Activated naive CD4-positive, alpha-beta T cell treated with anti-CD3 and anti-CD28 coated beads, Interleukin-2, amount 50 U/mL, for 16 hours (primary cell): ENCODE measurements around the gene FGGY.
"Not testable (repeated sequence)": the region's sequence is repeated elsewhere in the genome, so short reads cannot be mapped to it uniquely, and the experiment has no call there.

ENCODE experiments used
- DNase-seq: peaks from one replicate; pipeline ENCODE4 v3.0.0-alpha.2; 2020

Gene FGGY

GRCh38 chr1:59601811-59602210 is 304.9 kb downstream of the FGGY start:
- DNase-seq: no peak

GRCh38 chr1:59604191-59604590 is 307.3 kb downstream of the FGGY start:
- DNase-seq: no peak

GRCh38 chr1:59605184-59605583 is 308.3 kb downstream of the FGGY start:
- no peak for DNase-seq

GRCh38 chr1:59605761-59606160 is 308.9 kb downstream of the FGGY start:
- DNase-seq: no peak

- DNase-seq: no peak
Measured at GRCh38 chr1:59609245-59609644, 312.4 kb downstream of the FGGY start.

GRCh38 chr1:59610499-59610898 is 313.6 kb downstream of the FGGY start:
- DNase-seq: not testable (repeated sequence)

- DNase-seq: no peak
Measured at GRCh38 chr1:59617434-59617833, 320.5 kb downstream of the FGGY start.

GRCh38 chr1:59619557-59619956 is 322.7 kb downstream of the FGGY start:
- no peak for DNase-seq

GRCh38 chr1:59625384-59625783 is 328.5 kb downstream of the FGGY start:
- DNase-seq: no peak

- no peak for DNase-seq
Measured at GRCh38 chr1:59631561-59632255, 334.8 kb downstream of the FGGY start.

GRCh38 chr1:59635097-59635496 is 338.2 kb downstream of the FGGY start:
- no peak for DNase-seq

- no peak for DNase-seq
Measured at GRCh38 chr1:59638231-59638711, 341.4 kb downstream of the FGGY start.

GRCh38 chr1:59639266-59639665 is 342.4 kb downstream of the FGGY start:
- DNase-seq: no peak

- DNase-seq: no peak
Measured at GRCh38 chr1:59640851-59641250, 344.0 kb downstream of the FGGY start.

- no peak for DNase-seq
Measured at GRCh38 chr1:59641836-59642235, 344.9 kb downstream of the FGGY start.

GRCh38 chr1:59643526-59643925 is 346.6 kb downstream of the FGGY start:
- DNase-seq: no peak

GRCh38 chr1:59645893-59646292 is 349.0 kb downstream of the FGGY start:
- no peak for DNase-seq

- DNase-seq: not testable (repeated sequence)
Measured at GRCh38 chr1:59653142-59653958, 356.5 kb downstream of the FGGY start.

- no peak for DNase-seq
Measured at GRCh38 chr1:59653968-59654367, 357.1 kb downstream of the FGGY start.

GRCh38 chr1:59657873-59658465 is 361.1 kb downstream of the FGGY start:
- no peak for DNase-seq

- DNase-seq: no peak
Measured at GRCh38 chr1:59664166-59664565, 367.3 kb downstream of the FGGY start.

GRCh38 chr1:59666106-59666505 is 369.2 kb downstream of the FGGY start:
- DNase-seq: no peak

GRCh38 chr1:59667020-59667419 is 370.1 kb downstream of the FGGY start:
- no peak for DNase-seq
